HEK293 (cell line): ENCODE data around the gene CD69.

ENCODE experiments used
- CTCF ChIA-PET: fragments of 350-600 bp; formaldehyde crosslinking; extraction: SDS; loops from one replicate; lab custom pipeline; 2021; ENCODE audit warnings: antibody characterized with exemption; lab: Yijun Ruan, JAX
- POLR2A ChIA-PET: fragments of 300-600 bp; formaldehyde crosslinking; extraction: SDS; loops from one replicate; lab custom pipeline; 2020; ENCODE audit warnings: antibody characterized with exemption, inconsistent platforms; lab: Yijun Ruan, JAX
- H3K27ac ChIP-seq: fragments of 200-500 bp; sonication (Bioruptor generic); 2 replicates; pipeline ENCODE4 v1.5.1; 2014; ENCODE audit warnings: low read depth, low read length, control low read depth, inconsistent platforms; ENCODE audit errors: extremely low read depth
- H3K36me3 ChIP-seq, 2 experiments: fragments of 200-500 bp in 1 of 2; sonication (Bioruptor generic) in 1 of 2; 1 replicate in 1 of 2; 2 replicates in 1 of 2; pipeline ENCODE4 v1.5.1; 2014 to 2017; ENCODE audit warnings: inconsistent platforms in 2 of 2, low read length in 2 of 2; ENCODE audit not compliant: control insufficient read depth in 2 of 2, insufficient read depth in 1 of 2
- H3K4me1 ChIP-seq: fragments of 200-500 bp; sonication (Bioruptor generic); 2 replicates; pipeline ENCODE4 v1.5.1; 2014; ENCODE audit warnings: mild to moderate bottlenecking, low read length, inconsistent platforms; ENCODE audit not compliant: control insufficient read depth, insufficient read depth
- H3K4me3 ChIP-seq: 2 replicates; pipeline ENCODE4 v1.5.1; 2011; ENCODE audit warnings: low read depth, mild to moderate bottlenecking, control low read depth, low read length, moderate library complexity
- H3K9me3 ChIP-seq: fragments of 200-500 bp; sonication (Bioruptor generic); 2 replicates; pipeline ENCODE4 v1.5.1; 2014; ENCODE audit warnings: low read depth, low read length, inconsistent platforms; ENCODE audit not compliant: control insufficient read depth, insufficient read depth
- HOXD13 ChIP-seq: sonication (generic); formaldehyde crosslinking; IDR thresholded peaks from 2 replicates; pipeline ENCODE4 v1.8.0; 2022; ENCODE audit warnings: missing genetic modification reagents, borderline replicate concordance
- KLF7 ChIP-seq: fragments of 450-650 bp; formaldehyde crosslinking; IDR thresholded peaks from 2 replicates; pipeline ENCODE4 v1.5.1; 2016; ENCODE audit warnings: missing biosample characterization, missing genetic modification characterization, borderline replicate concordance
- RBAK ChIP-seq: fragments of 450-650 bp; formaldehyde crosslinking; IDR thresholded peaks from 2 replicates; pipeline ENCODE4 v1.5.1; 2016; ENCODE audit warnings: missing biosample characterization, missing genetic modification characterization
- YY1 ChIP-seq: fragments of 450-650 bp; formaldehyde crosslinking; IDR thresholded peaks from 2 replicates; pipeline ENCODE4 v1.5.1; 2018; ENCODE audit warnings: missing biosample characterization, missing genetic modification characterization
- ZBTB7A ChIP-seq: fragments of 450-650 bp; formaldehyde crosslinking; IDR thresholded peaks from 2 replicates; pipeline ENCODE4 v1.5.1; 2016; ENCODE audit warnings: low read depth, missing biosample characterization, missing genetic modification characterization
- ZEB2 ChIP-seq: fragments of 450-650 bp; formaldehyde crosslinking; IDR thresholded peaks from 2 replicates; pipeline ENCODE4 v1.5.1; 2016; ENCODE audit warnings: missing biosample characterization, missing genetic modification characterization
- ZFP41 ChIP-seq: fragments of 450-650 bp; formaldehyde crosslinking; IDR thresholded peaks from 2 replicates; pipeline ENCODE4 v1.5.1; 2016; ENCODE audit warnings: missing biosample characterization, missing genetic modification characterization, borderline replicate concordance
- ZFP69B ChIP-seq: fragments of 450-650 bp; formaldehyde crosslinking; IDR thresholded peaks from 2 replicates; pipeline ENCODE4 v1.5.1; 2016; ENCODE audit warnings: missing biosample characterization, missing genetic modification characterization
- ZNF10 ChIP-seq: fragments of 450-650 bp; formaldehyde crosslinking; IDR thresholded peaks from 2 replicates; pipeline ENCODE4 v1.5.1; 2017; ENCODE audit warnings: missing biosample characterization, missing genetic modification characterization
- ZNF184 ChIP-seq: fragments of 450-650 bp; IDR thresholded peaks from 2 replicates; pipeline ENCODE4 v1.5.1; 2018; ENCODE audit warnings: missing biosample characterization, mild to moderate bottlenecking, missing genetic modification characterization
- ZNF2 ChIP-seq: fragments of 450-650 bp; formaldehyde crosslinking; IDR thresholded peaks from 2 replicates; pipeline ENCODE4 v1.5.1; 2016; ENCODE audit warnings: missing biosample characterization, missing genetic modification characterization
- ZNF202 ChIP-seq: fragments of 450-650 bp; formaldehyde crosslinking; IDR thresholded peaks from 2 replicates; pipeline ENCODE4 v1.5.1; 2016; ENCODE audit warnings: missing biosample characterization, missing genetic modification characterization, borderline replicate concordance
- ZNF214 ChIP-seq: fragments of 450-650 bp; formaldehyde crosslinking; IDR thresholded peaks from 2 replicates; pipeline ENCODE4 v1.5.1; 2017; ENCODE audit warnings: missing biosample characterization, mild to moderate bottlenecking, missing genetic modification characterization, borderline replicate concordance
- ZNF311 ChIP-seq: fragments of 450-650 bp; formaldehyde crosslinking; IDR thresholded peaks from 2 replicates; pipeline ENCODE4 v1.5.1; 2017; ENCODE audit warnings: missing biosample characterization, missing genetic modification characterization, borderline replicate concordance
- ZNF501 ChIP-seq: fragments of 450-650 bp; formaldehyde crosslinking; IDR thresholded peaks from 2 replicates; pipeline ENCODE4 v1.5.1; 2016; ENCODE audit warnings: missing biosample characterization, missing genetic modification characterization
- ZNF561 ChIP-seq: fragments of 450-650 bp; IDR thresholded peaks from 2 replicates; pipeline ENCODE4 v1.5.1; 2018; ENCODE audit warnings: missing biosample characterization, missing genetic modification characterization, borderline replicate concordance
- ZNF664 ChIP-seq: fragments of 450-650 bp; formaldehyde crosslinking; IDR thresholded peaks from 2 replicates; pipeline ENCODE4 v1.5.1; 2016; ENCODE audit warnings: missing biosample characterization, missing genetic modification characterization
- ZSCAN30 ChIP-seq: fragments of 450-650 bp; IDR thresholded peaks from 2 replicates; pipeline ENCODE4 v1.5.1; 2018; ENCODE audit warnings: missing biosample characterization, mild to moderate bottlenecking, missing genetic modification characterization, moderate library complexity
- TF ChIP-seq, protein P1 (sequence below): fragments of 450-650 bp; formaldehyde crosslinking; IDR thresholded peaks from 2 replicates; pipeline ENCODE4 v1.5.1; 2016; ENCODE audit warnings: missing biosample characterization, missing genetic modification characterization
- TF ChIP-seq, protein P2 (sequence below): fragments of 450-650 bp; formaldehyde crosslinking; IDR thresholded peaks from 2 replicates; pipeline ENCODE4 v1.5.1; 2017; ENCODE audit warnings: missing biosample characterization, missing genetic modification characterization
- TF ChIP-seq, protein P3 (sequence below): fragments of 450-650 bp; formaldehyde crosslinking; IDR thresholded peaks from 2 replicates; pipeline ENCODE4 v1.5.1; 2017; ENCODE audit warnings: missing biosample characterization, missing genetic modification characterization
- TF ChIP-seq, protein P4 (sequence below): fragments of 450-650 bp; formaldehyde crosslinking; IDR thresholded peaks from 2 replicates; pipeline ENCODE4 v1.5.1; 2016; ENCODE audit warnings: missing biosample characterization, missing genetic modification characterization

The CD69 gene

DNA sequence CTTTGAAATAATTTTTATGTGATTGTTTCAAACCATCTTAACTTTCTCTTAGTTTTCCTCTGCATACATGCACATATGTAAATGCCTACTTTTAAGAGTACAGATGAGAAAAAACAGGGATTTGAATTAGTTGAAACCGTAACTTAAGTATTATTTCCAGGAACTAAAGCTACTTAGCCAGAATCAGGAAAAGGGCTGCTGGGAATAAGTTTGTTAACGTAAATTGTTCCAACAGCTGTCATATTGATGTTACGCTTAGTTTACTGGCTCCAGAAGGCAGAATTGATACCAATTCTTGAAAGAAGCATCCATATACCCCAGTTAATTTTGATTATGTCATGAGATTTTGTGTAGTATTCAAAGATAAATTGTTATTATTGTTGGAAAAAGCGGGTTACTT is 48.6 kb upstream of the CD69 start:
- POLR2A ChIA-PET = no interaction called here
- TF ChIP-seq ZNF311 (tag by site-specific recombination) (no peak), KLF7 (no peak), ZNF664 (no peak), ZBTB7A (tag by site-specific recombination) (no peak), ZFP41 (tag by site-specific recombination) (no peak), YY1 (tag by site-specific recombination) (no peak), ZEB2 (tag by site-specific recombination) (no peak), ZNF561 (tag by site-specific recombination) (no peak), ZNF214 (tag by site-specific recombination) (no peak), ZNF202 (tag by site-specific recombination) (no peak), HOXD13 (CRISPR knock-in tag) (no peak)
- Histone ChIP-seq H3K9me3 (no peaks in the 10 kb centered on the region), H3K4me3 (no peak overlapping the region), H3K27ac (no peak overlapping the region), H3K36me3 (no peaks in the 10 kb centered on the region), H3K4me1 (no peaks in the 10 kb centered on the region)
- CTCF ChIA-PET = interaction anchor here (0.6 to 0.7 kb wide), 2 partner anchors 60 to 125 kb away, joined by 3 read pairs; no protein-coding TSS in a partner anchor

DNA sequence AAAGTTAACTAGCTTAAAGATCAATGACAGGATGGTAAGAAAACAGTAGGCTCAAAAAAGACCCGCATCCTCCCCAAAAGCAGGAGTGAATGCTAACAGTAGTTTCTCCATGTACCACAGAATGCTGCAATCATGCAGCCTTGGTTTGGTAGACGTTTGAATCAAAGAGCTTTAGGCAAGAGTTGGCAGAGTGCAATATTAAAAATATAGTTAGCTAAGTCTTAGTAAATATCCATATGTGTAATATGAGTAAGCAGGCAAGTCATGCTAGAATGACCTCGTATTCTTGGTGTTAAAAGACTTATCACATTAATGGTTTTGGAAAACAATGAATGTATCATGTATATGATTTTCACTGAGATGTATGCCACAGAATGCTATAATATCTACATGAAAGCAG is 47.8 kb upstream of the CD69 start:
- no peak overlapping the region for H3K27ac ChIP-seq
- TF ChIP-seq ZFP69B (tag by site-specific recombination) (no peak), ZNF2 (tag by site-specific recombination) (no peak), ZNF501 (tag by site-specific recombination) (no peak), ZSCAN30 (tag by site-specific recombination) (no peak), RBAK (tag by site-specific recombination) (no peak), ZNF184 (no peak), ZBTB7A (tag by site-specific recombination) (no peak), ZNF202 (tag by site-specific recombination) (no peak), ZNF10 (tag by site-specific recombination) (no peak)
- TF ChIP-seq, protein P1, sequence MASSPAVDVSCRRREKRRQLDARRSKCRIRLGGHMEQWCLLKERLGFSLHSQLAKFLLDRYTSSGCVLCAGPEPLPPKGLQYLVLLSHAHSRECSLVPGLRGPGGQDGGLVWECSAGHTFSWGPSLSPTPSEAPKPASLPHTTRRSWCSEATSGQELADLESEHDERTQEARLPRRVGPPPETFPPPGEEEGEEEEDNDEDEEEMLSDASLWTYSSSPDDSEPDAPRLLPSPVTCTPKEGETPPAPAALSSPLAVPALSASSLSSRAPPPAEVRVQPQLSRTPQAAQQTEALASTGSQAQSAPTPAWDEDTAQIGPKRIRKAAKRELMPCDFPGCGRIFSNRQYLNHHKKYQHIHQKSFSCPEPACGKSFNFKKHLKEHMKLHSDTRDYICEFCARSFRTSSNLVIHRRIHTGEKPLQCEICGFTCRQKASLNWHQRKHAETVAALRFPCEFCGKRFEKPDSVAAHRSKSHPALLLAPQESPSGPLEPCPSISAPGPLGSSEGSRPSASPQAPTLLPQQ (tag by site-specific recombination) = no peak
- TF ChIP-seq, protein P2, sequence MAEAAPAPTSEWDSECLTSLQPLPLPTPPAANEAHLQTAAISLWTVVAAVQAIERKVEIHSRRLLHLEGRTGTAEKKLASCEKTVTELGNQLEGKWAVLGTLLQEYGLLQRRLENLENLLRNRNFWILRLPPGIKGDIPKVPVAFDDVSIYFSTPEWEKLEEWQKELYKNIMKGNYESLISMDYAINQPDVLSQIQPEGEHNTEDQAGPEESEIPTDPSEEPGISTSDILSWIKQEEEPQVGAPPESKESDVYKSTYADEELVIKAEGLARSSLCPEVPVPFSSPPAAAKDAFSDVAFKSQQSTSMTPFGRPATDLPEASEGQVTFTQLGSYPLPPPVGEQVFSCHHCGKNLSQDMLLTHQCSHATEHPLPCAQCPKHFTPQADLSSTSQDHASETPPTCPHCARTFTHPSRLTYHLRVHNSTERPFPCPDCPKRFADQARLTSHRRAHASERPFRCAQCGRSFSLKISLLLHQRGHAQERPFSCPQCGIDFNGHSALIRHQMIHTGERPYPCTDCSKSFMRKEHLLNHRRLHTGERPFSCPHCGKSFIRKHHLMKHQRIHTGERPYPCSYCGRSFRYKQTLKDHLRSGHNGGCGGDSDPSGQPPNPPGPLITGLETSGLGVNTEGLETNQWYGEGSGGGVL (tag by site-specific recombination) = no peak
- TF ChIP-seq, protein P3, sequence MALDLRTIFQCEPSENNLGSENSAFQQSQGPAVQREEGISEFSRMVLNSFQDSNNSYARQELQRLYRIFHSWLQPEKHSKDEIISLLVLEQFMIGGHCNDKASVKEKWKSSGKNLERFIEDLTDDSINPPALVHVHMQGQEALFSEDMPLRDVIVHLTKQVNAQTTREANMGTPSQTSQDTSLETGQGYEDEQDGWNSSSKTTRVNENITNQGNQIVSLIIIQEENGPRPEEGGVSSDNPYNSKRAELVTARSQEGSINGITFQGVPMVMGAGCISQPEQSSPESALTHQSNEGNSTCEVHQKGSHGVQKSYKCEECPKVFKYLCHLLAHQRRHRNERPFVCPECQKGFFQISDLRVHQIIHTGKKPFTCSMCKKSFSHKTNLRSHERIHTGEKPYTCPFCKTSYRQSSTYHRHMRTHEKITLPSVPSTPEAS (tag by site-specific recombination) = no peak
- TF ChIP-seq, protein P4, sequence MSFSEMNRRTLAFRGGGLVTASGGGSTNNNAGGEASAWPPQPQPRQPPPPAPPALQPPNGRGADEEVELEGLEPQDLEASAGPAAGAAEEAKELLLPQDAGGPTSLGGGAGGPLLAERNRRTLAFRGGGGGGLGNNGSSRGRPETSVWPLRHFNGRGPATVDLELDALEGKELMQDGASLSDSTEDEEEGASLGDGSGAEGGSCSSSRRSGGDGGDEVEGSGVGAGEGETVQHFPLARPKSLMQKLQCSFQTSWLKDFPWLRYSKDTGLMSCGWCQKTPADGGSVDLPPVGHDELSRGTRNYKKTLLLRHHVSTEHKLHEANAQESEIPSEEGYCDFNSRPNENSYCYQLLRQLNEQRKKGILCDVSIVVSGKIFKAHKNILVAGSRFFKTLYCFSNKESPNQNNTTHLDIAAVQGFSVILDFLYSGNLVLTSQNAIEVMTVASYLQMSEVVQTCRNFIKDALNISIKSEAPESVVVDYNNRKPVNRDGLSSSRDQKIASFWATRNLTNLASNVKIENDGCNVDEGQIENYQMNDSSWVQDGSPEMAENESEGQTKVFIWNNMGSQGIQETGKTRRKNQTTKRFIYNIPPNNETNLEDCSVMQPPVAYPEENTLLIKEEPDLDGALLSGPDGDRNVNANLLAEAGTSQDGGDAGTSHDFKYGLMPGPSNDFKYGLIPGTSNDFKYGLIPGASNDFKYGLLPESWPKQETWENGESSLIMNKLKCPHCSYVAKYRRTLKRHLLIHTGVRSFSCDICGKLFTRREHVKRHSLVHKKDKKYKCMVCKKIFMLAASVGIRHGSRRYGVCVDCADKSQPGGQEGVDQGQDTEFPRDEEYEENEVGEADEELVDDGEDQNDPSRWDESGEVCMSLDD (tag by site-specific recombination) = no peak
- H3K4me1 ChIP-seq = no peaks in the 10 kb centered on the region
- CTCF ChIA-PET = interaction anchor here (1.0 to 1.4 kb wide), 3 partner anchors 9 to 116 kb away, joined by 3 to 4 read pairs (median 3); no protein-coding TSS in a partner anchor
- no peaks in the 10 kb centered on the region for H3K36me3 ChIP-seq
- no peaks in the 10 kb centered on the region for H3K9me3 ChIP-seq
- POLR2A ChIA-PET = no interaction called here
- H3K4me3 ChIP-seq = no peak overlapping the region
